OCI-LY7 (cell line): ENCODE data around the gene ERCC6. TPM values are rescaled to one million over a fixed set of nuclear protein-coding genes. Genes with fewer than 3 reads are reported as not detected.

ENCODE experiments used
- BruUV-seq: library from RNA; stranded (reverse); fragments of 400-500 nt; replicated peaks from 2 replicates; lab custom pipeline; 2021; lab: Mats Ljungman, UMichigan
- CTCF ChIA-PET: fragments of 300-600 bp; sonication (Branson Sonifier 250); formaldehyde crosslinking; loops from one replicate; lab custom pipeline; 2022; ENCODE audit warnings: antibody characterized with exemption; ENCODE audit not compliant: unreplicated experiment; lab: Charles Lee
- POLR2A ChIA-PET: fragments of 300-600 bp; sonication (Branson Sonifier 250); formaldehyde crosslinking; loops from one replicate; lab custom pipeline; 2022; ENCODE audit warnings: antibody characterized with exemption; lab: Charles Lee
- DNase-seq: peaks from one replicate; pipeline ENCODE4 v3.0.0-alpha.2; 2015; ENCODE audit warnings: low spot score
- H2AFZ ChIP-seq: fragments of 200-600 bp; sonication (generic), shearing (Covaris generic); 2 replicates; pipeline ENCODE4 v1.6.1; 2014; ENCODE audit warnings: mild to moderate bottlenecking, antibody characterized with exemption, low read length, moderate library complexity
- H3K27ac ChIP-seq: fragments of 200-600 bp; sonication (generic); 2 replicates; pipeline ENCODE4 v1.5.1; 2014; ENCODE audit warnings: mixed run types, low read depth, mild to moderate bottlenecking, moderate library complexity, low read length, inconsistent platforms; ENCODE audit not compliant: poor library complexity, severe bottlenecking
- H3K36me3 ChIP-seq: fragments of 200-600 bp; sonication (generic); 2 replicates; pipeline ENCODE4 v1.6.1; 2014; ENCODE audit warnings: mild to moderate bottlenecking, antibody characterized with exemption, low read length, moderate library complexity, mixed read lengths; ENCODE audit not compliant: insufficient read depth
- H3K4me1 ChIP-seq: fragments of 200-600 bp; sonication (generic); 2 replicates; pipeline ENCODE4 v1.5.1; 2014; ENCODE audit warnings: mild to moderate bottlenecking, low read length; ENCODE audit not compliant: insufficient read depth, poor library complexity, severe bottlenecking
- H3K4me2 ChIP-seq: fragments of 200-600 bp; sonication (generic); 2 replicates; pipeline ENCODE4 v1.6.1; 2014; ENCODE audit warnings: mild to moderate bottlenecking, low read length
- H3K4me3 ChIP-seq: fragments of 200-600 bp; sonication (generic); 2 replicates; pipeline ENCODE4 v1.5.1; 2014; ENCODE audit warnings: mild to moderate bottlenecking, low read depth, low read length; ENCODE audit not compliant: poor library complexity, severe bottlenecking
- H3K79me2 ChIP-seq: fragments of 200-600 bp; sonication (generic); 2 replicates; pipeline ENCODE4 v1.6.1; 2016; ENCODE audit warnings: low read depth, mild to moderate bottlenecking, low read length, moderate library complexity, mixed read lengths; ENCODE audit not compliant: insufficient read depth
- H3K9me2 ChIP-seq: fragments of 200-600 bp; sonication (generic); 2 replicates; pipeline ENCODE4 v1.6.1; 2016; ENCODE audit warnings: mild to moderate bottlenecking, low read length, mixed read lengths; ENCODE audit not compliant: insufficient read depth
- H3K9me3 ChIP-seq: fragments of 200-600 bp; sonication (generic); 2 replicates; pipeline ENCODE4 v1.6.1; 2014; ENCODE audit warnings: mild to moderate bottlenecking, mixed run types, low read length, mixed read lengths
- H4K20me1 ChIP-seq: fragments of 200-600 bp; sonication (generic); 2 replicates; pipeline ENCODE4 v1.6.1; 2014; ENCODE audit warnings: mild to moderate bottlenecking, antibody characterized with exemption, low read length, moderate library complexity, mixed read lengths; ENCODE audit not compliant: insufficient read depth
- CTCF ChIP-seq: fragments of 200-600 bp; sonication (generic); conservative IDR thresholded peaks from 2 replicates; pipeline ENCODE4 v1.5.1; 2014; ENCODE audit warnings: mild to moderate bottlenecking, antibody characterized with exemption, low read length, moderate library complexity, mixed read lengths
- EZH2phosphoT487 ChIP-seq: fragments of 200-600 bp; sonication (generic); IDR thresholded peaks from 2 replicates; pipeline ENCODE4 v1.6.1; 2018; ENCODE audit warnings: low read depth, borderline replicate concordance, mild to moderate bottlenecking, mixed run types, antibody characterized with exemption, low read length, moderate library complexity, mixed read lengths
- intact Hi-C: fragments of 100-400 bp; cut with micrococcal nuclease; formaldehyde crosslinking; loops from one replicate; pipeline ENCODE4 v1.10.0; 2022; ENCODE audit not compliant: unreplicated experiment
- total RNA-seq, 2 experiments: library from RNA; depleted of rRNA in 1 of 2; stranded (reverse); fragments of >200 nt in 1 of 2; shearing (Covaris generic) in 1 of 2; gene quantifications; 2 replicates each; pipeline ENCODE4 v1.2.3, GENCODE V29; 2014 to 2022

ERCC6 gene
- total RNA-seq, 2 experiments from 2014 or later: 7.8 to 25.7 TPM

- TF ChIP-seq CTCF: no peak
- no peak for TF ChIP-seq EZH2phosphoT487
- Histone ChIP-seq H3K9me2 (no peaks in the 10 kb centered on the region), H3K9me3 (no peaks in the 10 kb centered on the region), H2AFZ (no peak overlapping the region), H3K4me1 (no peaks in the 10 kb centered on the region), H3K27ac (no peak overlapping the region), H3K4me2 (no peak overlapping the region), H3K36me3 (no peaks in the 10 kb centered on the region), H3K4me3 (no peak overlapping the region), H3K79me2 (no peaks in the 10 kb centered on the region), H4K20me1 (no peaks in the 10 kb centered on the region)
- intact Hi-C loops: no loop called here
- DNase-seq: no peak
- BruUV-seq: no TSS peak
- ChIA-PET CTCF (no interaction called here), POLR2A (interaction anchor here (0.7 kb wide), 1 partner anchor 27 kb away, joined by 4 read pairs; no protein-coding TSS in a partner anchor)
These were observed 38.4 kb upstream of the ERCC6 start for GRCh38 chr10:49577182-49577925.

- Histone ChIP-seq H3K79me2 (no peaks in the 10 kb centered on the region), H3K4me1 (no peaks in the 10 kb centered on the region), H3K9me3 (no peaks in the 10 kb centered on the region), H3K27ac (no peak overlapping the region), H4K20me1 (no peaks in the 10 kb centered on the region), H3K4me2 (no peak overlapping the region), H3K4me3 (no peak overlapping the region), H3K36me3 (no peaks in the 10 kb centered on the region), H3K9me2 (no peaks in the 10 kb centered on the region), H2AFZ (no peak overlapping the region)
- intact Hi-C loops: no loop called here
- ChIA-PET POLR2A (no interaction called here), CTCF (no interaction called here)
- no peak for DNase-seq
- no peak for TF ChIP-seq EZH2phosphoT487
- no peak for TF ChIP-seq CTCF
- BruUV-seq: no TSS peak
These were observed 36.7 kb upstream of the ERCC6 start for GRCh38 chr10:49575489-49576072.

GRCh38 chr10:49572594-49573114 lies 33.7 kb upstream of the ERCC6 start:
- CTCF ChIA-PET: no interaction called here
- no peaks in the 10 kb centered on the region for H3K9me3 ChIP-seq
- H3K4me3 ChIP-seq: no peak overlapping the region
- no peak overlapping the region for H3K4me2 ChIP-seq
- no peaks in the 10 kb centered on the region for H4K20me1 ChIP-seq
- POLR2A ChIA-PET: no interaction called here
- no peak overlapping the region for H3K27ac ChIP-seq
- no peak for TF ChIP-seq CTCF
- no peak for TF ChIP-seq EZH2phosphoT487
- H3K4me1 ChIP-seq: no peaks in the 10 kb centered on the region
- no peak overlapping the region for H2AFZ ChIP-seq
- no peaks in the 10 kb centered on the region for H3K36me3 ChIP-seq
- intact Hi-C loops: no loop called here
- no peaks in the 10 kb centered on the region for H3K9me2 ChIP-seq
- no peak for DNase-seq
- BruUV-seq: no TSS peak
- H3K79me2 ChIP-seq: no peaks in the 10 kb centered on the region
